Keratinocyte (primary cell): ENCODE measurements around the gene FHIT. TPM values are rescaled to one million over a fixed set of nuclear protein-coding genes. Genes with fewer than 3 reads are reported as not detected.

ENCODE experiments used
- DNase-seq: peaks from one replicate; pipeline ENCODE4 v3.0.0-alpha.2; 2011; ENCODE audit warnings: low read depth, missing footprints, low spot score
- FAIRE-seq: peaks from 2 replicates; lab custom pipeline; 2011; peaks lifted over from hg19 to GRCh38; lab: Jason Lieb, UNC
- H2AFZ ChIP-seq: 2 replicates; pipeline ENCODE4 v1.6.0; 2012; ENCODE audit warnings: low read length, control low read depth, inconsistent platforms; ENCODE audit not compliant: control insufficient read depth
- H3K27ac ChIP-seq: 2 replicates; pipeline ENCODE4 v1.5.1; 2011; ENCODE audit warnings: low read length; ENCODE audit not compliant: control insufficient read depth, insufficient read depth
- H3K27me3 ChIP-seq: 3 replicates; pipeline ENCODE4 v1.6.0; 2011; ENCODE audit warnings: low read length; ENCODE audit not compliant: control insufficient read depth, insufficient read depth; ENCODE audit errors: extremely low read depth
- H3K36me3 ChIP-seq, 2 experiments: 2 replicates in 1 of 2; 3 replicates in 1 of 2; pipeline ENCODE4 v1.5.1; 2011; ENCODE audit warnings: low read length in 2 of 2, mild to moderate bottlenecking in 1 of 2; ENCODE audit not compliant: control insufficient read depth in 2 of 2, insufficient read depth in 2 of 2; ENCODE audit errors: extremely low read depth in 1 of 2
- H3K4me1 ChIP-seq: 3 replicates; pipeline ENCODE4 v1.5.1; 2011; ENCODE audit warnings: low read length; ENCODE audit not compliant: control insufficient read depth, insufficient read depth; ENCODE audit errors: extremely low read depth
- H3K4me2 ChIP-seq: 3 replicates; pipeline ENCODE4 v1.6.0; 2011; ENCODE audit warnings: low read depth, low read length; ENCODE audit not compliant: control insufficient read depth, insufficient read depth; ENCODE audit errors: extremely low read depth
- H3K4me3 ChIP-seq, 3 experiments: fragments of 200-600 bp in 1 of 3; sonication (generic) in 1 of 3; 2 replicates in 2 of 3; 3 replicates in 1 of 3; pipeline ENCODE4 v1.5.1; 2011 to 2016; ENCODE audit warnings: low read length in 3 of 3, mild to moderate bottlenecking in 3 of 3, control low read depth in 2 of 3, inconsistent platforms in 1 of 3, low read depth in 1 of 3, mixed read lengths in 1 of 3, mixed run types in 1 of 3, moderate library complexity in 1 of 3; ENCODE audit not compliant: control insufficient read depth in 2 of 3, insufficient read depth in 2 of 3; ENCODE audit errors: extremely low read depth in 1 of 3
- H3K79me2 ChIP-seq: 2 replicates; pipeline ENCODE4 v1.6.0; 2012; ENCODE audit warnings: low read length; ENCODE audit not compliant: control insufficient read depth, insufficient read depth
- H3K9ac ChIP-seq: 3 replicates; pipeline ENCODE4 v1.6.0; 2011; ENCODE audit warnings: low read length; ENCODE audit not compliant: control insufficient read depth, insufficient read depth; ENCODE audit errors: extremely low read depth
- H3K9me1 ChIP-seq: 3 replicates; pipeline ENCODE4 v1.6.0; 2011; ENCODE audit warnings: low read length; ENCODE audit not compliant: control insufficient read depth, insufficient read depth; ENCODE audit errors: extremely low read depth
- H3K9me3 ChIP-seq: 2 replicates; pipeline ENCODE4 v1.5.1; 2012; ENCODE audit warnings: low read depth, low read length; ENCODE audit not compliant: control insufficient read depth
- H4K20me1 ChIP-seq: 3 replicates; pipeline ENCODE4 v1.6.0; 2011; ENCODE audit warnings: low read length; ENCODE audit not compliant: control insufficient read depth, insufficient read depth; ENCODE audit errors: extremely low read depth
- CTCF ChIP-seq, 3 experiments: IDR thresholded peaks in 1 of 3; conservative IDR thresholded peaks in 1 of 3; optimal IDR thresholded peaks in 1 of 3; 2 replicates in 2 of 3; 3 replicates in 1 of 3; pipeline versions ENCODE3 to v1.5.1; 2011; ENCODE audit warnings: low read length in 3 of 3, mild to moderate bottlenecking in 3 of 3, moderate library complexity in 2 of 3, control low read depth in 1 of 3, inconsistent platforms in 1 of 3; ENCODE audit not compliant: insufficient read depth in 2 of 3; ENCODE audit errors: extremely low read depth in 1 of 3
- EZH2 ChIP-seq: IDR thresholded peaks from one replicate; pipeline ENCODE4 v1.6.1; 2012; ENCODE audit warnings: inconsistent platforms, mild to moderate bottlenecking, low read length, moderate library complexity
- dilution Hi-C: fragments of 300-500 bp; cut with MboI; formaldehyde crosslinking; loops from one replicate; pipeline ENCODE4 v1.7.0; 2020; ENCODE audit warnings: low sequenced_read_pairs; ENCODE audit not compliant: extremely low pct_ligation_motif_present
- polyA plus RNA-seq, 5 experiments: library from polyadenylated mRNA; depleted of rRNA in 3 of 5; stranded (reverse) in 3 of 5; stranded (forward) in 1 of 5; unstranded in 1 of 5; fragments of >200 nt; gene quantifications; 1 replicate in 1 of 5; 2 replicates in 3 of 5; 3 replicates in 1 of 5; pipeline versions ENCODE4 v1.2.1 to v1.2.3, GENCODE V29; 2011 to 2012; ENCODE audit warnings: missing spikeins in 2 of 5, low read depth in 1 of 5, low replicate concordance in 1 of 5

The FHIT gene
- polyA plus RNA-seq, 1 donor (not counting 4 experiments of a cell fraction or from before 2014, with no cell fraction given) = 2.2 TPM

GRCh38 chr3:60774617-60775016 is 476.6 kb downstream of the FHIT start:
- H2AFZ ChIP-seq = no peak overlapping the region

GRCh38 chr3:60772584-60772983 is 478.7 kb downstream of the FHIT start:
- H3K4me2 ChIP-seq = no peak overlapping the region
- peaks cover 4% of the 10 kb centered on the region for H3K4me1 ChIP-seq
- no peak for DNase-seq
- no peak overlapping the region for H2AFZ ChIP-seq
- no peaks in the 10 kb centered on the region for H3K9me1 ChIP-seq
- no peak overlapping the region for H3K27ac ChIP-seq
- no peaks in the 10 kb centered on the region for H3K27me3 ChIP-seq
- H4K20me1 ChIP-seq = no peaks in the 10 kb centered on the region
- H3K4me3 ChIP-seq = no peak overlapping the region
- H3K79me2 ChIP-seq = no peaks in the 10 kb centered on the region
- dilution Hi-C loops = no loop called here
- no peak overlapping the region for H3K9ac ChIP-seq
- no peaks in the 10 kb centered on the region for H3K36me3 ChIP-seq
- no peaks in the 10 kb centered on the region for H3K9me3 ChIP-seq
- FAIRE-seq = no peak
- TF ChIP-seq CTCF (optimal IDR thresholded peaks at IDR 0.05 in 1 of 3, IDR thresholded peaks at IDR 0.05 in 1 of 3, conservative IDR thresholded peaks at IDR 0.05 in 1 of 3; ENCODE audit: extremely low read depth in 1 of 3, insufficient read depth in 2 of 3, low read length in 3 of 3) (no peak), EZH2 (no peak)

More at GRCh38 chr3:60774617-60775016, 476.6 kb downstream of the FHIT start:
- Histone ChIP-seq H3K4me2 (no peak overlapping the region), H4K20me1 (no peaks in the 10 kb centered on the region), H3K27me3 (no peaks in the 10 kb centered on the region), H3K9me1 (no peaks in the 10 kb centered on the region), H3K36me3 (no peaks in the 10 kb centered on the region), H3K4me3 (no peak overlapping the region), H3K79me2 (no peaks in the 10 kb centered on the region), H3K9me3 (peaks cover under 1% of the 10 kb centered on the region), H3K4me1 (peaks cover 4% of the 10 kb centered on the region), H3K9ac (no peak overlapping the region), H3K27ac (no peak overlapping the region)
- no peak for FAIRE-seq
- DNase-seq = no peak
- TF ChIP-seq EZH2 (no peak), CTCF (optimal IDR thresholded peaks at IDR 0.05 in 1 of 3, IDR thresholded peaks at IDR 0.05 in 1 of 3, conservative IDR thresholded peaks at IDR 0.05 in 1 of 3; ENCODE audit: extremely low read depth in 1 of 3, insufficient read depth in 2 of 3, low read length in 3 of 3) (no peak)
- dilution Hi-C loops = no loop called here
